ENCODE data around the gene ZDHHC4.

DNA sequence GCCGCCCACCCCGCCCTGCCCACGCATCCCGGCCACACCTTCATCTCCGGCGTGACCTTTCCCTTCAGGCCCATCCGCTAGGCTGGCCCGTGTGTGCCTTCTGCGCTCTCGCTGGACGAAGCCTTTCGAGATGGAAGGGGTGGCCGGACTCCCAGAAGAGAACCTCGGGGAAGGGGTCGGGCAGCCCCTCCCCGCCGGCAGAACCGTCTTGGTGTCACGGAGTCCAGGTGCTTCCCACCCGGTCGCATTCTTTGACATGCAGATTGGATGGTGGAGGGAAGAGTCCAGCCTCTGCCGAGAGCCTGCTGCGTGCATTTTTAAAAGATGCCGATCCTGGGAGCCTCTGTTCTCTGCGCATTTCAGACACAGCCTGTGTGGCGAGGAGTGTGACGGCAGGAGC, 30.8 kb downstream of the ZDHHC4 start:
- TF ChIP-seq, protein P1, sequence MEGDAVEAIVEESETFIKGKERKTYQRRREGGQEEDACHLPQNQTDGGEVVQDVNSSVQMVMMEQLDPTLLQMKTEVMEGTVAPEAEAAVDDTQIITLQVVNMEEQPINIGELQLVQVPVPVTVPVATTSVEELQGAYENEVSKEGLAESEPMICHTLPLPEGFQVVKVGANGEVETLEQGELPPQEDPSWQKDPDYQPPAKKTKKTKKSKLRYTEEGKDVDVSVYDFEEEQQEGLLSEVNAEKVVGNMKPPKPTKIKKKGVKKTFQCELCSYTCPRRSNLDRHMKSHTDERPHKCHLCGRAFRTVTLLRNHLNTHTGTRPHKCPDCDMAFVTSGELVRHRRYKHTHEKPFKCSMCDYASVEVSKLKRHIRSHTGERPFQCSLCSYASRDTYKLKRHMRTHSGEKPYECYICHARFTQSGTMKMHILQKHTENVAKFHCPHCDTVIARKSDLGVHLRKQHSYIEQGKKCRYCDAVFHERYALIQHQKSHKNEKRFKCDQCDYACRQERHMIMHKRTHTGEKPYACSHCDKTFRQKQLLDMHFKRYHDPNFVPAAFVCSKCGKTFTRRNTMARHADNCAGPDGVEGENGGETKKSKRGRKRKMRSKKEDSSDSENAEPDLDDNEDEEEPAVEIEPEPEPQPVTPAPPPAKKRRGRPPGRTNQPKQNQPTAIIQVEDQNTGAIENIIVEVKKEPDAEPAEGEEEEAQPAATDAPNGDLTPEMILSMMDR (IDR thresholded peaks at IDR 0.05; ENCODE audit: control extremely low read depth in 1 of 3, insufficient read depth in 1 of 3, low read depth in 1 of 3, low read length in 3 of 3) = no peak
- TF ChIP-seq EGR1 (IDR thresholded peaks at IDR 0.05; ENCODE audit: borderline replicate concordance, low read depth, low read length) (no peak), POLR2A (IDR thresholded peaks at IDR 0.05; ENCODE audit: control extremely low read depth in 1 of 2, low read depth in 2 of 2, low read length in 2 of 2) (no peak), GABPA (IDR thresholded peaks at IDR 0.05; ENCODE audit: borderline replicate concordance, insufficient read depth, low read length) (no peak)
- TF ChIP-seq, protein P2, sequence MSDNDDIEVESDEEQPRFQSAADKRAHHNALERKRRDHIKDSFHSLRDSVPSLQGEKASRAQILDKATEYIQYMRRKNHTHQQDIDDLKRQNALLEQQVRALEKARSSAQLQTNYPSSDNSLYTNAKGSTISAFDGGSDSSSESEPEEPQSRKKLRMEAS (IDR thresholded peaks at IDR 0.05) = no peak

All from H1 (cell line).